Measurements from ENCODE around the gene AKAP10. TPM values are rescaled to one million over a fixed set of nuclear protein-coding genes. Genes with fewer than 3 reads are reported as not detected.

Gene AKAP10
- total RNA-seq, 4 donors from 2014 or later = 24.5 to 46.6 (median 36.4) TPM

GRCh38 chr17:19975601-19976000, 2.0 kb downstream of the AKAP10 start:
- TF ChIP-seq CTCF (IDR thresholded peaks at IDR 0.05; ENCODE audit: low read depth) = no peak

- TF ChIP-seq CTCF (IDR thresholded peaks at IDR 0.05; ENCODE audit: low read depth) = no peak
Measured at GRCh38 chr17:19973156-19973555, 4.5 kb downstream of the AKAP10 start.

- no peak for TF ChIP-seq CTCF (IDR thresholded peaks at IDR 0.05; ENCODE audit: low read depth)
Measured at GRCh38 chr17:19958023-19958422, 19.6 kb downstream of the AKAP10 start.

- TF ChIP-seq CTCF (IDR thresholded peaks at IDR 0.05; ENCODE audit: low read depth) = no peak
Measured at GRCh38 chr17:19955099-19955498, 22.5 kb downstream of the AKAP10 start.

GRCh38 chr17:19948116-19948943, 29.3 kb downstream of the AKAP10 start:
- TF ChIP-seq CTCF (IDR thresholded peaks at IDR 0.05; ENCODE audit: low read depth) = no peak

- TF ChIP-seq CTCF (IDR thresholded peaks at IDR 0.05; ENCODE audit: low read depth) = no peak
Measured at GRCh38 chr17:19946921-19947320, 30.7 kb downstream of the AKAP10 start.

GRCh38 chr17:19945009-19945626, 32.5 kb downstream of the AKAP10 start:
- TF ChIP-seq CTCF (IDR thresholded peaks at IDR 0.05; ENCODE audit: low read depth) = no peak
